Fibroblast of skin of right quadriceps (primary cell): ENCODE measurements around the gene TACR3.
"Not testable (repeated sequence)": the region's sequence is repeated elsewhere in the genome, so short reads cannot be mapped to it uniquely, and the experiment has no call there.

Experiments used
- DNase-seq: peaks from one replicate; pipeline ENCODE4 v3.0.0-alpha.2; 2013

Gene TACR3

DNA sequence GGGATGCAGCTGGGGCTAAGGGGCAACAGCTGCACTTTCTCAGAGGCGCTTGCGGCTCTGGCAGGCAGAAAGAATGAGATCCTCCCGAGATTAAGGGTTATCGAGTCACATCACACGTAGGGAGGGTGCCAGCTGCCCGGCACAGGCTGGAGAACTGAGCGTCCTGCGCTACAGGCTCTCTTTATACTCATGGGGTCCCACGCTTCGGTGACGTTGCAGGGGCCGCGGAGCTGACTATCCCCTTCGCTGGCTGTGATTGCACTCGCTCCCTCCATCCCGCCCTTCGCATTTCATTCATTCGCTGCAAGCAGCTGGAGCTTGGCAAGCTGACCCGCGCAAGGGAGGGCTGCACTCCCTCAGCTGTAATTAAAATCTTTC, at the start of gene TACR3:
Gene TACR3 (minus strand): TSS at position 156 of the 378 bp plus-strand sequence. CDS start 310 bp downstream, outside the sequence.
- peak; percentile 1 for DNase-seq

- no peak for DNase-seq
Observed at GRCh38 chr4:103757631-103758030, 37.8 kb upstream of the TACR3 start.

DNA sequence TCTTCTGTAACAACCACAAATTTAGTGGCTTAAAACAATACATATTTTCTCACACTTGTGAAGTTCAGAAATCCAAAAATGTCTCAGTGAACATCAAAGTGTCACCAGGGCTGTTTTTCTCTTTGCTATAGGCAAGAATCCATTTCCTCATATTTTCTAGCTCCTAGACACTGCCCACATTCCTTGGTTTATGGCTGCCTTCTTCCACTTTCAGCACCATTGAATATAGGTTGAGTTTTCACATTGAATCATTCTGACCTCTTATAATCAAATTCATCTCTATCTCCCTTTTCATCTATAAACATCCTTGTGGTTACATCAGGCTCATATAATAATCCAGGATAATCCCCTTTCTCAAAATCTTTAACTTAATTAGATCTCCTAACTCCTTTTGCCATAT, 37.0 kb upstream of the TACR3 start:
- no peak for DNase-seq

DNA sequence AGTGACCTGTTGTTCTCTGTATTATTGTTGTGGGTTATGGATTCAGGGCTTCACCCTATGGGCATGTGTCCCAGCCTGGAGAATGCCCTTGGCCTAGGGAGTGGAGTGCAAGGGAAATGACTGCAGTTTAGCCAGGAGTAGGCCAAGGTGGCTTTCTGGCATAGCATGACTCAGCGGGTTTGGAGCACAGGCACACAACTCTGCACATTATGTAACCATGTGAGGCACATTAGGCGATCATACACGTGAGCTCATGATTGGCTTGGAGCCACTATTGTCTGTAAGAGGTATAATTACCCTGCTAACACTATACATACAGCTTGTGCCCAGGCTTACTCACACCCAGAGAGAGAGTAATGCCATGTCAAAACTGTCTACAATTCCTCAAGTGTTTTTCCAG, 35.1 kb upstream of the TACR3 start:
- peak; percentile 15 for DNase-seq

- DNase-seq: no peak
Observed at GRCh38 chr4:103753868-103754653, 34.3 kb upstream of the TACR3 start.

DNA sequence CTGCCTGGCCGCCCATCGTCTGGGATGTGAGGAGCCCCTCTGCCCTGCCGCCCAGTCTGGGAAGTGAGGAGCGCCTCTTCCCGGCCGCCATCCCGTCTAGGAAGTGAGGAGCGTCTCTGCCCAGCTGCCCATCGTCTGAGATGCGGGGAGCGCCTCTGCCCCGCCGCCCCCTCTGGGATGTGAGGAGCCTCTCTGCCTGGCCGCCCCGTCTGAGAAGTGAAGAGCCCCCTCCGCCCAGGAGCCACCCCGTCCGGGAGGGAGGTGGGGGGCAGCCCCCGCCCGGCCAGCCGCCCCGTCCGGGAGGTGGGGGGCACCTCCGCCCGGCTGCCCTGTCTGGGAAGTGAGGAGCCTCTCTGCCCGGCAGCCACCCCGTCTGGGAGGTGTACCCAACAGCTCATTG, 3.4 kb upstream of the TACR3 start:
- not testable (repeated sequence) for DNase-seq

DNA sequence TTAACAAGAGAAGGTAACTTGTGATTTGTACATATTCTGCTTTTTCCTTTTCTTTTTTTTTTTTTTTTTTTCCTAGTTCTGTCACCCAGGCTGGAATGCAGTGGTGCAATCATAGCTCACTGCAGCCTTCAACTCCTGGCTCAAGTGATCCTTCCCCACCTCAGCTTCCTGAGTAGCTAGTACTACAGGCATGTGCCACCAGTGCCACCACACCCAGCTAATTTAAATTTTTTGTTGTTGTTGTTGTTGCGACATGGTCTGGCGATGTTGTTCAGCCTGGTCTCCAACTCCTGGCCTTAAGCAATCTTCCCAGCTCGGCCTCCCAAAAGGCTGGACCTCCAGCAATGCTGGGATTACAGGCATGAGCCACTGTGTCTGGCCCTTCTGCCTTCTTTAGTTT, 1.5 kb upstream of the TACR3 start:
- no peak for DNase-seq

DNA sequence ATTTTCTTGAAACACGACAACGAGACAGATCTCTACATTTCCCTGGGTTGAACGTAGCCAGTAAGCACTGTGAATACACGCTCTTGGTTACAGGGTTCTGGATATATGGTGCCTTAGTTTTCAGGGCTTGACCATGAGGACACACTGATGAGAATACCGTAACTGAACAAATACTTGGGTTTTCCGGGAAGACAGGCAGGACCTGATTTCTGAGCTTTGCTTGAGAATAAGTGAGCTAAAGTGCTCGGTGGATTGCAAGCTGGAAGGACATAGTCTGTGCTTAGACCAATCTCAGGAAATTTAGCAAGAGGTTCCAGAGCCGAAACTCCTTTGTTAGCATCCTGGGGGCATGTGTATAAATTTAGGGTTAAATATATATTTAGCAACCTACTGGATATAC, 876 bp upstream of the TACR3 start:
- no peak for DNase-seq

- peak; percentile 15 for DNase-seq
Observed at GRCh38 chr4:103719105-103719829, 518 bp downstream of the TACR3 start.

DNA sequence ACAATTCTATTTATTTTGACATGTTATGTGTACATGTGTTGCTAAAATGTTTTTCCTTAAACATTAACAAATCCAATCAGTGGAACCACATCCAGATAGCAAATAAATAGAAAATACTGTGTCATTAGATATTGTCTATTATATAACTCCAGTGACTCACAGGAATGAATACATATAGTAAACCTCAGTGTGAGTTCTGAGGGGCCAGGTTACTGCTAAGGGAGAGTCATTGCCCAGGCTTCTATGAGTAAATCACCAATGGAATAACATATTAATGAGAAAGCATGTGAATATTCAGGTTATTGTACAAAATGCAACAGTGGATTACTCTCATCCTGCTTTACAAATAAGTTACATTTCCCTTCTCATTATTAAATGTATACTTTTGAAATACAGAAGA, 27.2 kb downstream of the TACR3 start:
- DNase-seq: no peak

- no peak for DNase-seq
Observed at GRCh38 chr4:103673983-103674382, 45.8 kb downstream of the TACR3 start.

DNA sequence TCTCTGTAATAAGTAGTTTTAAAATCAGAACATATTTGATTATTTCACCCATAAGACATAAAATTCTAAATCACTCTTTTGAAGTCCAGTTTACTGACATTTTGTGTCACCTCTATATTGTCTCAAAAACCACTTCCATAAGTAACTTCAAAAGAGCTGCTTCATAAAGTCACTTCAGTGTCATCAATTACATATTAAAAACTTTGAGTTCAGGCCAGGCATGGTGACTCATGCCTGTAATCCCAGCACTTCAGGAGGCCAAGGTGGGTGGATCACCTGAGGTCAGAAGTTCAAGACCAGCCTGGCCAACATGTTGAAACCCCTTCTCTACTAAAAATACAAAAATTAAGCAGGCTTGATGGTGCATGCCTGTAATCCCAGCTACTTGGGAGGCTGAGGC, 53.0 kb downstream of the TACR3 start:
- DNase-seq: not testable (repeated sequence)

DNA sequence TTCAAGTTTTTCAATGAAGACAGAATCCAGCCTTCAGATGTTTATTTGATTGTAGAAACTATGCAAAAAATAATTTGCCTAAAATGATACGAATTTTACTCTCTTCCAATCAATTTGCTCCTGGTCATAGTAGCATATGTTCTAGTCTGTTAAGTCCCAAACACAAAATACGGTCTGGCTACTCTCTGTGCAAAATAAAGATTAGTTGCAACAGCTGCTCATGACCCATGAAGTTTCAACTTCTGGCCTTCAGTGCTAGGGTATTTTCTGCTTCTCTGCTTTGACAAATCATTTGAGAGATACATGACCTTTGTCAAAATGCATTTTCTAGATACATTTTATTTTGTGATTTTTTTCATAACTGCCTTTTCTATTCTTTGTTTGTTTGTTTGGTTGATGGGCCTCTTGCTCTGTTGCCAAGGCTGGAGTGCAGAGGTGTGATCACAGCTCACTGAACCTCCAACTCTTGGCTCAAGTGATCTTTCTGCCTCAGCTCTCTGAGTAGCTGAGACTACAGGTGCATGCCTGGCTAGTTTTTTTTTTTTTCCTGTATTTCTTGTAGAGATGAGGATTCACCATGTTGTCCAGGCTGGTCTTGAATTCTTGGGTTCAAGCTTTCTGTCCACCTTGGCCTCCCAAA, 55.2 kb downstream of the TACR3 start:
- DNase-seq: no peak

DNA sequence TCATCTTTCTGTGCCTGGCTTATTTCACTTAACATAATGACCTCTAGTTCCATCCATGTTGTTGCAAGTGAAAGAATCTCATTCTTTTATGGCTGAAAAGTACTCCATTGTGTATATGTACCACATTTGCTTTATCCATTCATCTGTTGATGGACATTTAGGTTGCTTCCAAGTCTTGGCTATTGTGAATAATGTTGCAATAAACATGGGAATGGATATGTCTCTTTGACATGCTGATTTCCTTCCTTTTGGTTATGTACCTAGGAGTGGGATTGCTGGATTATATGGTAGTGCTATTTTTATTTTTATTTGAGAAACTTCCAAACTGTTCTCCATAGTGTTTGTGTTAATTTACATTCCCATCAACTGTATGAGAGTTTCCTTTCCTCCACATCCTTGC, 71.2 kb downstream of the TACR3 start:
- no peak for DNase-seq

DNA sequence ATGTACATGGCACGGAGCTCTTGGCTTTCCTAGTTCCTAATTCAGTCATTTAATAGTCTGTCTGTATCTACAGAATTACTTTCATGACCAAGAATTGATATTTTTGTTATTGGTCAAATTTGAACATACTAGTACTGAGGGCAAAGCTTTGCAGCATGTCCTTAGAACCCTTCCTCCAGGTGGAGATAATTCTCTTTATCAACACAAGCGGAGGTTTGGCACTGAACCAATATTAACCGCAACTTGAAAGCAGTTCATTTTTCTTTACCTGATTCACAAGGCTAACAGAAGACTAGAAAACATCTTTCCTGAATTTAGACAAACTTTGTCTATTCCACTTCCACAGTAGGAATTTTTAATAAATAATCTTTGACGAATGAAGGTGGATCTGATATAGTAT, 73.8 kb downstream of the TACR3 start:
- DNase-seq: no peak

DNA sequence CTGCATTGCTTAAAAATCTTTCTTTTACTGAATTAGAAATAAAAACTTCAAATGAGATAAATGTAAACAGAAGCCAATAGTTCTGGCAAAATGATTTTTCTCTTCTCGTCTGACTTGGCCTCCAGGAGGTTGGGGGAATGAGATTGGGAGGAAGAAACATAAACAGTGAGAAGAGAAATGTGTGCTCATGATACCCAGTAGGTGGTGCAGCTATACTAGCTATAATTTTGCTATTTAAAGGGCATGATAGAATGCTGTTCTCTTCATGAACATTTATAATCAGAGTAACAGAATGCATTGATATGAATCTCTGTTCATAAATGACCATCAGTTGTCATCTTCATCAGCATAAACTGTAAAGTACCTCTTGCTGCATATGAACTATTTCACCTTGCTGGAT, 85.5 kb downstream of the TACR3 start:
- DNase-seq: no peak

- no peak for DNase-seq
Observed at GRCh38 chr4:103626296-103626695, 93.5 kb downstream of the TACR3 start.

GRCh38 chr4:103591841-103592240, 127.9 kb downstream of the TACR3 start:
- DNase-seq: no peak

- no peak for DNase-seq
Observed at GRCh38 chr4:103567591-103567990, 152.2 kb downstream of the TACR3 start.

DNA sequence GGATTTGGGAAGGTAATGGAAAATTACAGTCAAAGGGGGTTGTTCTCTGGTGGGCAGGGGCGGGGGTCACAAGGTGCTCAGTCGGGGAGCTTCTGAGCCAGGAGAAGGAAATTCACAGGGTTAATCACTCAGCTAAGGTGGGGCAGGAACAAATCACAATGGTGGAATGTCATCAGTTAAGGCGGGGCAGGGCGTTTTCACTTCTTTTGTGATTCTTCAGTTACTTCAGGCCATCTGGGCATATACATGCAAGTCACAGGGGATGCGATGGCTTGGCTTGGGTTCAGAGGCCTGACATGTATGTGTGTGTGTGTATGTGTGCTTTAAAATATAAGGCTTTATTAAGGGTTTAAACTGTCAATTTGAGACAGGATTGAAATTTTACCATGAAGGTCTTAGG, 160.6 kb downstream of the TACR3 start:
- DNase-seq: not testable (repeated sequence)
